ENCODE data around the gene SCARB1.

DNA sequence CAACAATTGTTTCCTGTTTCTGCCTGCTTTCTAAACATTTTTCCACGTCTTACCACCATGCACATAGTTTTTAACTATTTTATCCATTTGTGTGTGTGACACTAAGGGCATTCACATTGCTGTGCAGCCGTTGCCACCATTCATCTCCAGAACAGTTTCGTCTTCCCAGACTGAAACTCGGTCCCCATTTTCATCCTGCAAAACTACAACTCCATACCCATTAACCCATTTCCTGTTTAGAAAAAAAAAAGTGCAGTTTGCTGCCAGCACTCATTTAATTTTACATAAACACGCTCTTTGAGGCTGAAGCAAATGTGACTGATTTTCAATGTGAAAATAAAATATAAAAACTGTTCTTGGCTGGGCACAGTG lies 35.2 kb upstream of the SCARB1 start:
- TF ChIP-seq, protein P1, sequence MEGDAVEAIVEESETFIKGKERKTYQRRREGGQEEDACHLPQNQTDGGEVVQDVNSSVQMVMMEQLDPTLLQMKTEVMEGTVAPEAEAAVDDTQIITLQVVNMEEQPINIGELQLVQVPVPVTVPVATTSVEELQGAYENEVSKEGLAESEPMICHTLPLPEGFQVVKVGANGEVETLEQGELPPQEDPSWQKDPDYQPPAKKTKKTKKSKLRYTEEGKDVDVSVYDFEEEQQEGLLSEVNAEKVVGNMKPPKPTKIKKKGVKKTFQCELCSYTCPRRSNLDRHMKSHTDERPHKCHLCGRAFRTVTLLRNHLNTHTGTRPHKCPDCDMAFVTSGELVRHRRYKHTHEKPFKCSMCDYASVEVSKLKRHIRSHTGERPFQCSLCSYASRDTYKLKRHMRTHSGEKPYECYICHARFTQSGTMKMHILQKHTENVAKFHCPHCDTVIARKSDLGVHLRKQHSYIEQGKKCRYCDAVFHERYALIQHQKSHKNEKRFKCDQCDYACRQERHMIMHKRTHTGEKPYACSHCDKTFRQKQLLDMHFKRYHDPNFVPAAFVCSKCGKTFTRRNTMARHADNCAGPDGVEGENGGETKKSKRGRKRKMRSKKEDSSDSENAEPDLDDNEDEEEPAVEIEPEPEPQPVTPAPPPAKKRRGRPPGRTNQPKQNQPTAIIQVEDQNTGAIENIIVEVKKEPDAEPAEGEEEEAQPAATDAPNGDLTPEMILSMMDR (IDR thresholded peaks at IDR 0.05; ENCODE audit: insufficient read depth, low read length) = no peak
- TF ChIP-seq SPI1 (IDR thresholded peaks at IDR 0.05; ENCODE audit: borderline replicate concordance, low read depth) = no peak
- TF ChIP-seq, protein P2, sequence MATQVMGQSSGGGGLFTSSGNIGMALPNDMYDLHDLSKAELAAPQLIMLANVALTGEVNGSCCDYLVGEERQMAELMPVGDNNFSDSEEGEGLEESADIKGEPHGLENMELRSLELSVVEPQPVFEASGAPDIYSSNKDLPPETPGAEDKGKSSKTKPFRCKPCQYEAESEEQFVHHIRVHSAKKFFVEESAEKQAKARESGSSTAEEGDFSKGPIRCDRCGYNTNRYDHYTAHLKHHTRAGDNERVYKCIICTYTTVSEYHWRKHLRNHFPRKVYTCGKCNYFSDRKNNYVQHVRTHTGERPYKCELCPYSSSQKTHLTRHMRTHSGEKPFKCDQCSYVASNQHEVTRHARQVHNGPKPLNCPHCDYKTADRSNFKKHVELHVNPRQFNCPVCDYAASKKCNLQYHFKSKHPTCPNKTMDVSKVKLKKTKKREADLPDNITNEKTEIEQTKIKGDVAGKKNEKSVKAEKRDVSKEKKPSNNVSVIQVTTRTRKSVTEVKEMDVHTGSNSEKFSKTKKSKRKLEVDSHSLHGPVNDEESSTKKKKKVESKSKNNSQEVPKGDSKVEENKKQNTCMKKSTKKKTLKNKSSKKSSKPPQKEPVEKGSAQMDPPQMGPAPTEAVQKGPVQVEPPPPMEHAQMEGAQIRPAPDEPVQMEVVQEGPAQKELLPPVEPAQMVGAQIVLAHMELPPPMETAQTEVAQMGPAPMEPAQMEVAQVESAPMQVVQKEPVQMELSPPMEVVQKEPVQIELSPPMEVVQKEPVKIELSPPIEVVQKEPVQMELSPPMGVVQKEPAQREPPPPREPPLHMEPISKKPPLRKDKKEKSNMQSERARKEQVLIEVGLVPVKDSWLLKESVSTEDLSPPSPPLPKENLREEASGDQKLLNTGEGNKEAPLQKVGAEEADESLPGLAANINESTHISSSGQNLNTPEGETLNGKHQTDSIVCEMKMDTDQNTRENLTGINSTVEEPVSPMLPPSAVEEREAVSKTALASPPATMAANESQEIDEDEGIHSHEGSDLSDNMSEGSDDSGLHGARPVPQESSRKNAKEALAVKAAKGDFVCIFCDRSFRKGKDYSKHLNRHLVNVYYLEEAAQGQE (IDR thresholded peaks at IDR 0.05; ENCODE audit: insufficient replicate concordance, low read depth) = no peak

Data from HL-60 (cell line).